Forelimb muscle (tissue), 1 donor: ENCODE data around the gene SLC16A6. TPM values are rescaled to one million over a fixed set of nuclear protein-coding genes. Genes with fewer than 3 reads are reported as not detected.
"Not testable (repeated sequence)": the region's sequence is repeated elsewhere in the genome, so short reads cannot be mapped to it uniquely, and the experiment has no call there.

Experiments used
- DNase-seq: peaks from one replicate; pipeline ENCODE4 v3.0.0-alpha.2; 2013; ENCODE audit warnings: low read depth
- polyA plus RNA-seq: library from polyadenylated mRNA; unstranded; fragments of 120-200 nt; gene quantifications from one replicate; pipeline ENCODE4 v1.2.1, GENCODE V29; 2013; ENCODE audit not compliant: insufficient read length

Gene SLC16A6
- polyA plus RNA-seq, 1 donor: 0.57 TPM

- not testable (repeated sequence) for DNase-seq
These were observed 71.5 kb downstream of the SLC16A6 start for GRCh38 chr17:68219429-68219828.

Other genes with a start within 250 kb of the SLC16A6 start
- 63.5 TPM for gene AMZ2, start 43.1 kb downstream of the SLC16A6 start, polyA plus RNA-seq
- 3.7 TPM for gene ARSG, start 368 bp upstream of the SLC16A6 start, polyA plus RNA-seq
- gene WIPI1, start 166.4 kb upstream of the SLC16A6 start, polyA plus RNA-seq: 39.9 TPM
- 379 TPM for gene PRKAR1A, start 221.3 kb upstream of the SLC16A6 start, polyA plus RNA-seq